Measurements from ENCODE around the gene FATE1. TPM values are rescaled to one million over a fixed set of nuclear protein-coding genes. Genes with fewer than 3 reads are reported as not detected.

Gene FATE1
- not detected in 2 replicates for total RNA-seq

GRCh38 chrX:151715752-151716151 lies at the start of gene FATE1:
FATE1 (plus strand) TSS chrX:151716035; CDS start chrX:151716120, 85 bp downstream.

GRCh38 chrX:151694661-151695582 lies 20.9 kb upstream of the FATE1 start, which contains the start of gene PRRG3:
PRRG3 (plus strand) TSS chrX:151695458; CDS start chrX:151698815, 3,357 bp downstream.

GRCh38 chrX:151734446-151734845 lies 18.6 kb downstream of the FATE1 start, which contains the start of gene CNGA2:
CNGA2 (plus strand) TSS chrX:151734746; CDS start chrX:151738484, 3,738 bp downstream.

Other genes with a start within 250 kb of the FATE1 start
- gene PASD1, start 152.4 kb upstream of the FATE1 start, total RNA-seq = not detected in 2 replicates
- gene PRRG3, start 20.6 kb upstream of the FATE1 start, total RNA-seq = not detected in 2 replicates
- not detected in 2 replicates for gene CNGA2, start 18.7 kb downstream of the FATE1 start, total RNA-seq
- gene MAGEA4, start 196.9 kb downstream of the FATE1 start, total RNA-seq = not detected in 2 replicates